Activated naive CD8-positive, alpha-beta T cell treated with anti-CD3 and anti-CD28 coated beads, Interleukin-2, amount 10 ng/mL, durations not matched to agents 7 days and 5 days (primary cell): ENCODE measurements around the gene HEXIM2. TPM values are rescaled to one million over a fixed set of nuclear protein-coding genes. Genes with fewer than 3 reads are reported as not detected.

Experiments used
- ATAC-seq: fragments of 150-1000 bp; cut with Tn5 transposase; one replicate; pipeline ENCODE4 v1.10.0; 2021; ENCODE audit warnings: low read depth, moderate library complexity
- POLR2A ChIA-PET: fragments of 350-600 bp; sonication (Branson Sonifier 250); formaldehyde crosslinking; loops from one replicate; lab custom pipeline; 2021; ENCODE audit warnings: antibody characterized with exemption; lab: Charles Lee
- DNase-seq: peaks from one replicate; pipeline ENCODE4 v3.0.0; 2021
- H3K27ac Mint-ChIP-seq: one replicate; pipeline ENCODE4 v1.8.0; 2022; ENCODE audit warnings: mild to moderate bottlenecking, mixed read lengths
- H3K27me3 Mint-ChIP-seq: one replicate; pipeline ENCODE4 v1.8.0; 2022; ENCODE audit warnings: mild to moderate bottlenecking, moderate library complexity, mixed read lengths
- H3K36me3 Mint-ChIP-seq: one replicate; pipeline ENCODE4 v1.8.0; 2021; ENCODE audit warnings: mild to moderate bottlenecking, mixed read lengths
- H3K4me1 Mint-ChIP-seq: one replicate; pipeline ENCODE4 v1.8.0; 2021; ENCODE audit warnings: mixed read lengths
- H3K4me3 Mint-ChIP-seq: one replicate; pipeline ENCODE4 v1.8.0; 2022; ENCODE audit warnings: mild to moderate bottlenecking, moderate library complexity, mixed read lengths
- H3K9me3 Mint-ChIP-seq: one replicate; pipeline ENCODE4 v1.8.0; 2021; ENCODE audit warnings: mixed read lengths
- total RNA-seq, 2 experiments: library from RNA; stranded (reverse); gene quantifications; one replicate each; pipeline ENCODE4 v1.2.3, GENCODE V29; 2021

The HEXIM2 gene
- total RNA-seq, 2 experiments from 2014 or later = 6.7 to 7.7 TPM

- peak; percentile 77 for DNase-seq
- no peaks in the 10 kb centered on the region for H3K9me3 Mint-ChIP-seq
- H3K4me3 Mint-ChIP-seq = peak overlapping the region; percentile 64
- peak overlapping the region; percentile 38 for H3K27ac Mint-ChIP-seq
- POLR2A ChIA-PET = no interaction called here
- peaks cover 13% of the 10 kb centered on the region for H3K27me3 Mint-ChIP-seq
- no peak for ATAC-seq
- no peaks in the 10 kb centered on the region for H3K36me3 Mint-ChIP-seq
- H3K4me1 Mint-ChIP-seq = peaks cover 8% of the 10 kb centered on the region
Observed at GRCh38 chr17:45131616-45132319, 29.9 kb upstream of the HEXIM2 start.

- DNase-seq (no peak), ATAC-seq (peak; percentile 24)
- Mint-ChIP-seq H3K27me3 (peaks cover 13% of the 10 kb centered on the region), H3K4me3 (peak within 1 kb of the TSS; percentile 81), H3K4me1 (peaks cover 8% of the 10 kb centered on the region), H3K36me3 (no peaks in the 10 kb centered on the region), H3K27ac (peak within 1 kb of the TSS; percentile 77), H3K9me3 (no peaks in the 10 kb centered on the region)
- POLR2A ChIA-PET = interaction anchor here (1.0 to 1.6 kb wide), 2 partner anchors 16 to 19 kb away, joined by 3 to 4 read pairs; partner anchors contain the start of gene HEXIM1
Observed at GRCh38 chr17:45132320-45132571, 29.4 kb upstream of the HEXIM2 start, which contains the start of gene PLCD3. Gene PLCD3 (minus strand): TSS chr17:45132515. CDS start chr17:45132410, 105 bp downstream.

- POLR2A ChIA-PET = interaction anchor here (1.0 to 1.6 kb wide), 2 partner anchors 16 to 19 kb away, joined by 3 to 4 read pairs; partner anchors contain the start of gene HEXIM1
- ATAC-seq (peak; percentile 24), DNase-seq (peak; percentile 82)
- Mint-ChIP-seq H3K27me3 (peaks cover 13% of the 10 kb centered on the region), H3K9me3 (no peaks in the 10 kb centered on the region), H3K4me1 (peaks cover 8% of the 10 kb centered on the region), H3K4me3 (peak overlapping the region; percentile 81), H3K27ac (peak overlapping the region; percentile 77), H3K36me3 (no peaks in the 10 kb centered on the region)
Observed at GRCh38 chr17:45132572-45133463, 28.9 kb upstream of the HEXIM2 start.

GRCh38 chr17:45135192-45135977, 26.3 kb upstream of the HEXIM2 start, which contains the start of gene ACBD4:
Gene ACBD4 (plus strand): TSS chr17:45135687. CDS start chr17:45136145, 458 bp downstream.
- Mint-ChIP-seq H3K27me3 (peaks cover 11% of the 10 kb centered on the region), H3K9me3 (no peaks in the 10 kb centered on the region), H3K27ac (peak within 1 kb of the TSS; percentile 80), H3K4me3 (peak within 1 kb of the TSS; percentile 94), H3K4me1 (peaks cover 8% of the 10 kb centered on the region), H3K36me3 (no peaks in the 10 kb centered on the region)
- ATAC-seq (peak; percentile 91), DNase-seq (peak; percentile 99)
- POLR2A ChIA-PET = interaction anchor here (0.8 to 3.6 kb wide), 11 partner anchors 10 to 186 kb away, joined by 3 to 70 read pairs (median 7); partner anchors contain the start of genes HEXIM1 and HEXIM2

GRCh38 chr17:45135978-45136791, 25.5 kb upstream of the HEXIM2 start:
- DNase-seq (no peak), ATAC-seq (no peak)
- H3K27me3 Mint-ChIP-seq = peaks cover 3% of the 10 kb centered on the region
- H3K4me3 Mint-ChIP-seq = peak overlapping the region; percentile 94
- POLR2A ChIA-PET = interaction anchor here (0.8 to 3.6 kb wide), 11 partner anchors 9 to 187 kb away, joined by 3 to 70 read pairs (median 7); partner anchors contain the start of genes HEXIM1 and HEXIM2
- peaks cover 2% of the 10 kb centered on the region for H3K36me3 Mint-ChIP-seq
- H3K9me3 Mint-ChIP-seq = no peaks in the 10 kb centered on the region
- peaks cover 10% of the 10 kb centered on the region for H3K4me1 Mint-ChIP-seq
- peak overlapping the region; percentile 80 for H3K27ac Mint-ChIP-seq

- POLR2A ChIA-PET = interaction anchor here (1.0 to 3.6 kb wide), 3 partner anchors 9 to 24 kb away, joined by 4 to 70 read pairs (median 12); partner anchors contain the start of gene HEXIM1
- DNase-seq = no peak
- no peak for ATAC-seq
- H3K4me3 Mint-ChIP-seq = peak overlapping the region; percentile 94
- H3K36me3 Mint-ChIP-seq = peaks cover 2% of the 10 kb centered on the region
- H3K27me3 Mint-ChIP-seq = no peaks in the 10 kb centered on the region
- H3K4me1 Mint-ChIP-seq = peaks cover 12% of the 10 kb centered on the region
- H3K9me3 Mint-ChIP-seq = no peaks in the 10 kb centered on the region
- H3K27ac Mint-ChIP-seq = no peak overlapping the region
Observed at GRCh38 chr17:45136846-45137560, 24.7 kb upstream of the HEXIM2 start.

GRCh38 chr17:45137561-45138305, 23.9 kb upstream of the HEXIM2 start:
- H3K27me3 Mint-ChIP-seq = no peaks in the 10 kb centered on the region
- no peak for ATAC-seq
- H3K27ac Mint-ChIP-seq = no peak overlapping the region

GRCh38 chr17:45138911-45139532, 22.7 kb upstream of the HEXIM2 start:
- no peak overlapping the region for H3K27ac Mint-ChIP-seq

More at GRCh38 chr17:45137561-45138305, 23.9 kb upstream of the HEXIM2 start:
- Mint-ChIP-seq H3K36me3 (peaks cover 2% of the 10 kb centered on the region), H3K4me3 (no peak overlapping the region), H3K4me1 (peaks cover 12% of the 10 kb centered on the region), H3K9me3 (no peaks in the 10 kb centered on the region)
- POLR2A ChIA-PET = interaction anchor here (1.0 to 3.6 kb wide), 3 partner anchors 8 to 23 kb away, joined by 4 to 70 read pairs (median 12); partner anchors contain the start of gene HEXIM1
- DNase-seq = no peak

GRCh38 chr17:45139533-45139920, 22.1 kb upstream of the HEXIM2 start:
- no peak overlapping the region for H3K27ac Mint-ChIP-seq
- H3K4me1 Mint-ChIP-seq = peaks cover 11% of the 10 kb centered on the region

More at GRCh38 chr17:45138911-45139532, 22.7 kb upstream of the HEXIM2 start:
- Mint-ChIP-seq H3K27me3 (no peaks in the 10 kb centered on the region), H3K4me1 (peaks cover 11% of the 10 kb centered on the region), H3K36me3 (peaks cover 2% of the 10 kb centered on the region), H3K9me3 (no peaks in the 10 kb centered on the region), H3K4me3 (no peak overlapping the region)
- POLR2A ChIA-PET = interaction anchor here (0.5 to 2.3 kb wide), 3 partner anchors 9 to 69 kb away, joined by 3 to 9 read pairs (median 6); partner anchors contain the start of genes HEXIM1 and HEXIM2
- ATAC-seq = no peak
- DNase-seq = no peak

GRCh38 chr17:45143094-45143670, 18.5 kb upstream of the HEXIM2 start:
- Mint-ChIP-seq H3K27ac (peak overlapping the region; percentile 34), H3K9me3 (no peaks in the 10 kb centered on the region), H3K4me3 (peak overlapping the region; percentile 67), H3K36me3 (peaks cover 5% of the 10 kb centered on the region), H3K27me3 (no peaks in the 10 kb centered on the region), H3K4me1 (peaks cover 16% of the 10 kb centered on the region)
- ATAC-seq (no peak), DNase-seq (no peak)
- POLR2A ChIA-PET = interaction anchor here (1.6 kb wide), 1 partner anchor 18 kb away, joined by 12 read pairs; the partner anchor contains the start of gene HEXIM2

More at GRCh38 chr17:45139533-45139920, 22.1 kb upstream of the HEXIM2 start:
- H3K27me3 Mint-ChIP-seq = no peaks in the 10 kb centered on the region
- no peak for ATAC-seq
- H3K9me3 Mint-ChIP-seq = no peaks in the 10 kb centered on the region
- H3K4me3 Mint-ChIP-seq = no peak overlapping the region
- DNase-seq = no peak
- POLR2A ChIA-PET = interaction anchor here (0.5 to 2.3 kb wide), 4 partner anchors 9 to 69 kb away, joined by 3 to 9 read pairs (median 4); partner anchors contain the start of genes HEXIM1 and HEXIM2
- peaks cover 2% of the 10 kb centered on the region for H3K36me3 Mint-ChIP-seq
